DOHH2 (cell line): ENCODE results near the gene HNRNPA1.

Experiments
- CTCF ChIP-seq: fragments of 200-600 bp; sonication (generic); IDR thresholded peaks from one replicate; pipeline ENCODE4 v1.5.1; 2014; ENCODE audit warnings: antibody characterized with exemption, mild to moderate bottlenecking, low read depth, low read length; ENCODE audit not compliant: poor library complexity, severe bottlenecking
- EZH2phosphoT487 ChIP-seq: fragments of 200-600 bp; sonication (generic); IDR thresholded peaks from 2 replicates; pipeline ENCODE4 v1.6.1; 2017; ENCODE audit warnings: borderline replicate concordance, mild to moderate bottlenecking, antibody characterized with exemption, low read length, moderate library complexity, mixed read lengths

- no peak for TF ChIP-seq CTCF
- no peak for TF ChIP-seq EZH2phosphoT487
Measured at GRCh38 chr12:54331461-54331860, 50.9 kb downstream of the HNRNPA1 start.
